HG03039 (cell line): ENCODE measurements around the gene RARA.
"Not testable (repeated sequence)": the region's sequence is repeated elsewhere in the genome, so short reads cannot be mapped to it uniquely, and the experiment has no call there.

Source experiments
- ATAC-seq: cut with Tn5 transposase; IDR thresholded peaks from one replicate; pipeline ENCODE4 v1.9.1; 2021; ENCODE audit warnings: mild to moderate bottlenecking, moderate library complexity; ENCODE audit not compliant: unreplicated experiment

RARA gene

DNA sequence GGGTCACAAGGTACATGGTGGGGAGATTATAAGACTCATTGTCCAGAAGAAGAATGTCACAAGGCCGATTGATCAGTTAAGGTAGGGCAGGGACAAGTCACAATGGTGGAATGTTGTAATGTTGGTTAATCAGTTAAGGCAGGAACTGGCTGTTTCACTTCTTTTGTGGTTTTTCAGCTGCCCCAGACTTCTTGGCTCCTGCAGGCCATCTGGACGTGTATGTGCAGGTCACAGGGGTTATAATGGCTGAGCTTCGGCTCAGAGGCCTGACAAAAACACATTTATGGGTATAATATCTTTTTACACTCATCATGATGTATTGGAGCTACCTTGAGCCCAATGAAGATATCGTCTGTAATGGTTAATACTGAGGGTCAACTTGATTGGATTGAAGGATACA, 63.7 kb downstream of the RARA start:
- not testable (repeated sequence) for ATAC-seq

DNA sequence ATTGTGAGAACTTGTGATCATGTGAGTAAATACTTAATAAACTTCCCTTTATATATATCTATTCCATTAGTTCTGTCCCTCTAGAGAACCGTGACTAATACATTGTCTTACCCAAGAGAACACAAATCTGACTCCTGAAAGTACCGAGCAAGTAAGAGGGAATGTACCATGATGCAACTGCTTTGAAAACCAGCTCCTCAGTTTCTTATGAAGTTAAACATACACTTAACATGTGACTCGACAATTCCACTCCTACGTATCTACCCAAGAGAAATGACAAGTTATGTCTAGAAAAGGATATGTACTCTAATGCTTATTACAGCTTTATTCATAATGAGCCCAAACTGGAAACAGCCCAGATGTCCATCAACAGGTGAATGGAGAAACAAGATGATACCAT, 64.3 kb downstream of the RARA start:
- no peak for ATAC-seq

DNA sequence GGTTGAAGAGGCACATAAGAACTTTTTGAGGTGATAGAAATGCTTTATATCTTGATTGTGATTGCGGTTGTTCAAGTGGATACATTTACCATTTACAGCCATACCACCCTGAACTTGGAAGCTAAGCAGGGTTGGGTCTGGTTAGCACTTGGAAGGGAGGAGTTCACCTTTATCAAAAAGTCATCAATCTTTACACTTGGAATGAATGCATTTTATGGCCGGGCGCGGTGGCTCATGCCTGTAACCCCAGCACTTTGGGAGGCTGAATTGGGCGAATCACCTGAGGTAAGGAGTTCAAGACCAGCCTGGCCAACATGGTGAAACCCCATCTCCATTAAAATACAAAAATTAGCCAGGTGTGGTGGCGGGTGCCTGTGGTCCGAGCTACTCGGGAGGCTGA, 65.0 kb downstream of the RARA start:
- no peak for ATAC-seq

DNA sequence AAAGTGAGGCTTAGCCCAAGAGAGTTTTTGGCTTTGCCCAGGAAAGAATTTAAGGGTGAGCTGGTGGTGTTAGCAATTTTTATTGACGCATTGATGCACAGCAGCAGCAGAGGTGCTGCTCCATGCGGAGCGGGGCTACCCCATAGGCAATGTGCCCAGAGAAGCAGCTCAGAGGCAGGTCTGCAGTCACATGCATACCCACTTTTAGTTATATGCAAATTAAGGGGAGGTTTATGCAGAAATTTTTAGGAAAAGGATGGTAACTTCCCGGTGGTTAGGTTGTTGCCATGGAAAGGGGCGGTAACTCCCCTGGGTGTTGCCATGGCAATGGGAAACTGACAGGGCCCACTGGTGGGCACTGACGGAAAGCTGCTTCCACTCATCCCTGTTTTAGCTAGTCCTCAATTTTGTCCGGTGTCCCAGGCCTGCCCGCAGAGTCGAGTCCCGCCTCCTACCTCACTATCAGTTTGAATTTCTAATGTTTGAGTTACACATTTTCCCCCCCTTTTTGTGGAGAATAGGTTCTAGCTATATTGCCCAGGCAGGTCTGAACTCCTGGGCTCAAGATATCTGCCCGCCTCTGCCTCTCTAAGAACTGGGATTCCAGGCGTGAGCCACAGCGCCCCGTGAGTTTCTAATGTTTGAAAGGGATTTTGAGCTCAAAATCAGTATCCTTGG, 66.0 kb downstream of the RARA start:
- no peak for ATAC-seq

DNA sequence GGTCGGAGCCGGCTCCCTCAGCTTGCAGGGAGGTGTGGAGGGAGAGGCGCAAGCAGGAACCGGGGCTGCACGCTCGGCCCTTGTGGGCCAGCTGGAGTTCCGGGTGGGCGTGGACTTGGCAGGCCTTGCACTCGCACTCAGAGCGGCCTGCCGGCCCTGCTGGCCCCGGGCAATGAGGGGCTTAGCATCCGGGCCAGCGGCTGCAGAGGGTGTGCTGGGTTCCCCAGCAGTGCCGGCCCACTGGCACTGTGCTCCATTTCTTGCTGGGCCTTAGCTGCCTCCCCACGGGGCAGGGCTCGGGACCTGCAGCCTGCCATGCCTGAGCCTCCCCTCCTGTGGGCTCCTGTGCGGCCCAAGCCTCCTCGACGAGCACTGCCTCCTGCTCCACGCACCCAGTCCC, 66.8 kb downstream of the RARA start:
- not testable (repeated sequence) for ATAC-seq

DNA sequence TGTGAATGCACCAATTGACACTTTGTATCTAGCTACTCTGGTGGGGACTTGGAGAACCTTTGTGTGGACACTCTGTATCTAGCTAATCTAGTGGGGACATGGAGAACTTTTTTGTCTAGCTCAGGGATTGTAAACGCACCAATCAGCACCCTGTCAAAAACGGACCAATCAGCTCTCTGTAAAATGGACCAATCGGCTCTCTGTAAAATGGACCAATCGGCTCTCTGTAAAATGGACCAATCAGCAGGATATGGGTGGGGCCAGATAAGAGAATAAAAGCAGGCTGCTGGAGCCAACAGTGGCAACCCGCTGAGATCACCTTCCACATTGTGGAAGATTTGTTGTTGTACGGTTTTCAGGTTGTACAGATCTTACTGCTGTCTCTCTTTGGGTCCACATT, 67.6 kb downstream of the RARA start:
- ATAC-seq = not testable (repeated sequence)

DNA sequence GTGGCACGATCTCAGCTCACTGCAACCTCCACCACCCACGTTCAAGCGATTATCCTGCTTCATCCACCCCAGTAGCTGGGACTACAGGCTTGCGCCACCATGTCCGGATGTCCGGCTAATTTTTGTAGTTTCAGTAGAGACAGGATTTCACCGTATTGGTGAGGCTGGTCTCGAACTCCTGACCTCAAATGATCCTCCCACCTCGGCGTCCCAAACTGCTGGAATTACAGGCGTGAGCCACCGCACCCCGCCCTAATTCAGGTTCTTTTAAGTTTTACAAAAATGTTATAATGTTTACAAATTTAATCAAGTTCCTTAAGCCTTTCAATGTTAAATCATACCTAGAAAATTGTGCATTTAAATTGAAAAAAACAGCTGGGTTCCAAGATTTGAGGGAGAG, 68.9 kb downstream of the RARA start:
- no peak for ATAC-seq

DNA sequence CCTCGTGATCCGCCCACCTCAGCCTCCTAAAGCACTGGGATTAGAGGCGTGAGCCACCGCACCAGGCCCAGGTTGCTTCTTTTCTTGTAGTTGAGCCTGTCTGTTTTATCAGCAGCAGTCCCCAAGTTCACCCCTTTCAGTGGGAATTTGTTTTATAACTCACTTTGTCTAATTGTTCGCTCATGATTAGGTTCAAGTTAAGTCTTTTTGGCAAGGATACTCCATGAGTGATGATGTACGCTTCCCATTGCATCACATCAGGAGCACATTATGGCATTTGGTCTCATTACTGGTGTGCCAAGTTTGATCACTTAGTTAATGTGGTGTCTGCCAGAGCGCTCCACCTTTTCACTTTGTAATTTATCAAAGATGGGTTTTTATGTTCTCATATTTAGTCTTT, 70.0 kb downstream of the RARA start:
- no peak for ATAC-seq

DNA sequence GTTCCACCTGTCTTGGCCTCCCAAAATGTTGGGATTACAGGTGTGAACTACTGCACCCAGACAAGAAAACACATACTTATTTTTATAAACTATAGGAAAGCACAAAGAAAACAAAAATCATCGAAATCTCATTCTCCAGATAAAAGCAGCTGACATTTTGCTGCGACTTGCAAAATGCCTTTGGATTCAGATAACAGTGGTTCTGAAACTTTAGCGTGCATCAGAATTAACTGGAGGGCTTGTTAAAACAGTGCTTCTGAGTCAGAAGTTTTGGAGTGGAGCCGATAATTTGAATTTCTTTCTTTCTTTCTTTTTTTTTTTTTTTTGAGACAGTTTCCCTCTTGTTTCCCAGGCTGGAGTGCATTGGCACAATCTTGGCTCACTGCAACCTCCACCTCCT, 73.3 kb downstream of the RARA start:
- no peak for ATAC-seq

DNA sequence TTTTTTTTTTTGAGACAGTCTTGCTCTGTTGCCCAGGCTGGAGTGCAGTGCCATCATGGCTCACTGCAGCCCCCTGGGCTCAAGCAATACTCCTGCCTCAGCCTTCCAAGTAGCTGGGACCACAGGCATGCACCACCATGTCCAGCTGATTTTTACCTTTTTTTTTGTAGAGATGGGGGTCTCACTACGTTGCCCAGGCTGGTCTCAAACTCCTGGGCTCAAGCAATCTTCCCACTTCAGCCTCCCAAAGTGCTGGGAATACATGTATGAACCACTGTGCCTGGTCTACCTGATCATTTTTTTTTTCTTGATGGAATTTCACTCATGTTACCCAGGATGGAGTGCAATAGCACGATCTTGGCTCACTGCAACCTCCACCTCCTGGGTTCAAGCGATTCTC, 77.6 kb downstream of the RARA start:
- not testable (repeated sequence) for ATAC-seq

DNA sequence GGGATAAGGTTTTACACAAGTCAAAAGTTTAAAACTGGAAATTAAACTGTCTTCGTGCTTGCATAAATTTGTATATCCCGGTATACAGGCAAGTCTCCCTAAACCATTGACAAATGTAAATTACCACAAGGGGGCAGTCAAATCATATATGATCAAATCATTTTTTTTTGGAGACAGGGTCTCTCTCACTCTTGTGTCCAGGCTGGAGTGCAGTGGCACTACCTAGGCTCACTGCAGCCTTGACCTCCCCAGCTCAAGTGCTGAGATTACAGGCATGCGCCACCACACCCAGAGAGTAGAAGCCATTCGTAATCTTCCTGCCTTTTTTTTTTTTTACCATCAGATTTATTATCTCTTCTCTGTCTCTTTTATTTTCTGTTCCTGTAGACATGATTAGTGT, 90.2 kb downstream of the RARA start:
- ATAC-seq = no peak

DNA sequence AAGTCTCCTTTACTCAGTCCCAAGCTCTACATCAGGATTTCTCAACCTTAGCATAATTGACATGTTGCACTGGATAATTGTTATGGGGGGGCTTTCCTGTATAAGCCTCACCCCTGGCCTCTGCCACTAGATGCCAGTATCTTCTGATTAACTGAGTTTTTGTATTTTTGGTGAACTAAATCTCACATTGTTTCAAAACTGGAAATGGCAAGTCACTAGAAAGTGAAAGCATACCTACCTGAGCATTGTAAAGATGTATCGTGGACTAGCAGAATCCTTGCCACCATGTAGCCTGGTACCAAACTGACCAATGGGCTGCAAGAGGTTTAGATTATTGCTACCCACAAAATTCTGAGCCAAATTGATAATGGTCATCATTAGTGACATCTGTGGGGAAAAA, 93.7 kb downstream of the RARA start:
- ATAC-seq = no peak

DNA sequence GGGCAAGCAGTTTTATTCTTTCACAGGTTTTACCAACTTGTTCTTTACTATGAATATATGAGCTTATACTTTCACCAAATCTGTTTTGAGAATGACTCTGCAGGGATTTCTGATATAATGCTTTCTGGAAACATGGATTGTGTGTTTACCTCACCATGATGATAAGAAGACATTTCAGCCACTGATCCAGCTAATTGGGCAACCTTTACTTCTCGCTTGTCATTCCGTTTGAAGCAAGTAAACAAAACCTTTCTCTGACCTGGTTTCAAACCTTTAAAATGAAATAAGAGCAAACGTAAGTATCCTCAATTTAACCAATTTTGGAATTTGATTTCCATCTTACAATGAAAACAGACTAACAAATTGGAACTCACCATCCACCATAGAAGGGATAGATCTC, 95.0 kb downstream of the RARA start:
- no peak for ATAC-seq
